Lung (tissue), 12 donors: ENCODE results near the gene PRDM15. TPM values are rescaled to one million over a fixed set of nuclear protein-coding genes. Genes with fewer than 3 reads are reported as not detected.

ENCODE experiments used
- ATAC-seq: fragments of 200-7000 bp; cut with Tn5 transposase; one replicate; pipeline ENCODE4 v1.9.1; 2020; ENCODE audit warnings: moderate number of reproducible peaks; ENCODE audit not compliant: insufficient read depth, low FRiP score
- DNase-seq, 3 donors: peaks; one replicate each; pipeline ENCODE4 v3.0.0-alpha.2; 2013 to 2017
- H3K27ac ChIP-seq, 2 donors: one replicate each; pipeline ENCODE4 v1.5.1; 2013; ENCODE audit warnings: mild to moderate bottlenecking in 2 of 2, moderate library complexity in 2 of 2, control low read depth in 1 of 2, inconsistent platforms in 1 of 2, low read depth in 1 of 2, low read length in 1 of 2
- H3K27me3 ChIP-seq, 3 donors: one replicate each; pipeline ENCODE4 v1.5.1; 2013; ENCODE audit warnings: low read length in 2 of 3; ENCODE audit not compliant: control insufficient read depth in 3 of 3, insufficient read depth in 3 of 3
- H3K36me3 ChIP-seq, 4 donors: one replicate each; pipeline ENCODE4 v1.5.1; 2013; ENCODE audit warnings: low read length in 4 of 4, mild to moderate bottlenecking in 1 of 4, moderate library complexity in 1 of 4; ENCODE audit not compliant: control insufficient read depth in 4 of 4, insufficient read depth in 4 of 4
- H3K4me1 ChIP-seq, 5 donors: one replicate each; pipeline ENCODE4 v1.5.1; 2013; ENCODE audit warnings: low read length in 5 of 5, mild to moderate bottlenecking in 2 of 5, moderate library complexity in 1 of 5; ENCODE audit not compliant: control insufficient read depth in 5 of 5, insufficient read depth in 5 of 5
- H3K4me3 ChIP-seq: one replicate; pipeline ENCODE4 v1.5.1; 2013; ENCODE audit warnings: mild to moderate bottlenecking, control low read depth, moderate library complexity
- H3K9ac ChIP-seq, 2 donors: one replicate each; pipeline ENCODE4 v1.5.1; 2013; ENCODE audit warnings: low read length in 2 of 2, control low read depth in 1 of 2; ENCODE audit not compliant: insufficient read depth in 1 of 2
- H3K9me3 ChIP-seq, 4 donors: one replicate each; pipeline ENCODE4 v1.5.1; 2013; ENCODE audit warnings: low read length in 3 of 4, mild to moderate bottlenecking in 1 of 4, moderate library complexity in 1 of 4; ENCODE audit not compliant: control insufficient read depth in 4 of 4, insufficient read depth in 3 of 4
- WGBS, 2 donors: extraction: QIAGEN DNeasy Blood & Tissue Kit; methylation state at CpG; one replicate each; pipeline ENCODE4 v1.1.7; 2013; 5-methylcytosine and 5-hydroxymethylcytosine counted together
- polyA plus RNA-seq, 2 donors: library from polyadenylated mRNA; stranded (reverse); fragments of 200-250 nt; gene quantifications; one replicate each; pipeline ENCODE4 v1.2.1, GENCODE V29; 2013
- total RNA-seq, 2 donors: library from RNA; depleted of rRNA in 1 of 2; stranded (reverse); fragments of >200 nt in 1 of 2; gene quantifications; one replicate each; pipeline ENCODE4 v1.2.1, GENCODE V29; 2014 to 2021
- TF ChIP-seq, protein P1 (sequence below): IDR thresholded peaks from 2 replicates; pipeline ENCODE4 v1.5.1; 2012; ENCODE audit warnings: mild to moderate bottlenecking; ENCODE audit errors: control extremely low read depth, extremely low read depth
- donor health status: control.
- donor health status: control.
- donor health status: Bipolar disorder and iron deficiency.
- donor health status: healthy.
- donor health status: DM: yes; HTN: yes; CAD: no.

PRDM15 gene
- total and polyA plus RNA-seq, 4 donors: 2.4 to 7.2 (median 4.1) TPM

DNA sequence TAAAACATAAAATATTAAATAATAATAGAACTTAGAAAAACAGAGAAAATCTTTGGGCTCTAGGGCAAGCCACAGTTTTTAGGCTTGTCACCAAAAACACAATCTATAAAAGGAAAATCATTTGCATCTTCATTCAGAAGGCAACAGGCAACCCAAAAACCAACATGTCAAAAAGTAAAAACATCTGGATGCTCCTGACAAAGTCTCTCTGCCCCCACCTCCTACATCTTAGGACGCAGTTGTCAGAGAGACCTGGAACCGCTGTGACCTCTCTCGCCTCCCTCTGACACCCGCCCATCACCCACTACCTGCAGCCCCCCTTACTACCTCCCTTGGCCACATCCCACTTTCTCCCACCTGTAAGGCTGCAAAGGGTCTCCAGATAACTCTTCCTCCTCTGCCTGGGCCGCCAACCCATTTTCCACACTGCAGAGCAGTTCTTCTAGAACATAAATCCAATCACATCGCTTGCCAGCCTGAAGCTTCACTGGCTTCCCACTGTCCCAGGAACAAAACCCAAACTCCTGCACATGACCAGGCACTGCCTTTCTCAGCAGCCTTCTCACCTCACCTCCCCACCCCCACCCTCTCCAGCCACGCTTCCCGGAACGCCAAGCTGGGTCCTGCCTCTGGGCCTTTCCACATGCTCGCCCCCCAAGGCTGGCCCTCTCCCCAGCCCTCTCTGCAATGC lies 14.7 kb downstream of the PRDM15 start:
- H3K27ac ChIP-seq: no peak overlapping the region

DNA sequence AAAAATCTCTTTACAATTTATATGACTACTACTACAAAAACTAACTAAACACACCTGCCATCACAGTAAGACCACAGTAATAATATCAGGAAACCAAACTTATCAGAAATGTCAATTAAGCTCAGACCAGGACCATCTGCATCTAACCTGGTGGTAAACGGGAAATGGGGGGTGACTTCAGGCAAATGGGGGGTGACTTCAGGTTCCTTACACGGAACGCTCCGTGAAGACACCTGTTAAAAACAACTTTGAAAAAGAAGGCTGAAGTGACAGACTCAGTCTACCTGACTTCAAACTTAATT lies 15.8 kb downstream of the PRDM15 start:
- peaks cover 0 to 8% (median 0%) of the 10 kb centered on the region in 4 donors for H3K36me3 ChIP-seq
- 84 to 90% methylated on average over 4 of the region's 4 CpGs for WGBS, 2 donors
- no peaks in the 10 kb centered on the region for H3K27me3 ChIP-seq
- TF ChIP-seq, protein P1, sequence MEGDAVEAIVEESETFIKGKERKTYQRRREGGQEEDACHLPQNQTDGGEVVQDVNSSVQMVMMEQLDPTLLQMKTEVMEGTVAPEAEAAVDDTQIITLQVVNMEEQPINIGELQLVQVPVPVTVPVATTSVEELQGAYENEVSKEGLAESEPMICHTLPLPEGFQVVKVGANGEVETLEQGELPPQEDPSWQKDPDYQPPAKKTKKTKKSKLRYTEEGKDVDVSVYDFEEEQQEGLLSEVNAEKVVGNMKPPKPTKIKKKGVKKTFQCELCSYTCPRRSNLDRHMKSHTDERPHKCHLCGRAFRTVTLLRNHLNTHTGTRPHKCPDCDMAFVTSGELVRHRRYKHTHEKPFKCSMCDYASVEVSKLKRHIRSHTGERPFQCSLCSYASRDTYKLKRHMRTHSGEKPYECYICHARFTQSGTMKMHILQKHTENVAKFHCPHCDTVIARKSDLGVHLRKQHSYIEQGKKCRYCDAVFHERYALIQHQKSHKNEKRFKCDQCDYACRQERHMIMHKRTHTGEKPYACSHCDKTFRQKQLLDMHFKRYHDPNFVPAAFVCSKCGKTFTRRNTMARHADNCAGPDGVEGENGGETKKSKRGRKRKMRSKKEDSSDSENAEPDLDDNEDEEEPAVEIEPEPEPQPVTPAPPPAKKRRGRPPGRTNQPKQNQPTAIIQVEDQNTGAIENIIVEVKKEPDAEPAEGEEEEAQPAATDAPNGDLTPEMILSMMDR: no peak
- H3K9me3 ChIP-seq: no peaks in the 10 kb centered on the region
- no peak overlapping the region for H3K27ac ChIP-seq
- no peak for ATAC-seq
- no peak overlapping the region for H3K4me3 ChIP-seq
- DNase-seq: no peak
- no peaks in the 10 kb centered on the region for H3K4me1 ChIP-seq
- no peak overlapping the region for H3K9ac ChIP-seq

More for the DNA sequence above, 14.7 kb downstream of the PRDM15 start:
- Histone ChIP-seq H3K4me1 (no peaks in the 10 kb centered on the region), H3K36me3 (no peaks in the 10 kb centered on the region), H3K4me3 (no peak overlapping the region), H3K27me3 (no peaks in the 10 kb centered on the region), H3K9me3 (no peaks in the 10 kb centered on the region), H3K9ac (no peak overlapping the region)
- TF ChIP-seq, protein P1: no peak
- WGBS, 2 donors: 95 to 97% methylated on average over 10 of the region's 10 CpGs
- no peak for ATAC-seq
- no peak for DNase-seq

DNA sequence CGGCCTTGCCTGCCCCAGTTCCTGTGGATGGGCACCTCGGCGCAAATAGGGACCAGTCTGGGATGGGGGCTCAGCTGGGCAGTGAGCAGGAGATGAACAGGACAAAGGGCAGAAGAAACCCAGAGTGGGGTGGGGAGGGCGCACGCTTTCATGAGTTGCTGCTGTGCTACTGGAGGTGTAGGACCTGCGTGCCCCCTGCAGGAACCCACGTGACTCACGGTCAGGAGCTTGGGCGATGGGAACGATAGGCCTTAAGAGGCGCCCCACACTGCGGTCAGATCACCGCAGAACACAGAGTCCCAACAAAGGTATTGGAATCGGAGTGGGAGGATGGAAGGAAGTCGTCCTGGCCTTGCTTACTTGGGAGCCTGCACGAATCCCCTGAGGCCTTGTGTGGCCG lies 17.2 kb downstream of the PRDM15 start:
- Histone ChIP-seq H3K9me3 (no peaks in the 10 kb centered on the region), H3K27ac (no peak overlapping the region), H3K36me3 (peaks cover 0 to 11% (median 0%) of the 10 kb centered on the region in 4 donors), H3K9ac (no peak overlapping the region), H3K4me3 (no peak overlapping the region), H3K4me1 (no peaks in the 10 kb centered on the region), H3K27me3 (no peaks in the 10 kb centered on the region)
- no peak for DNase-seq
- ATAC-seq: no peak
- TF ChIP-seq, protein P1: no peak
- WGBS, 2 donors: 95 to 96% methylated on average over 17 of the region's 17 CpGs

DNA sequence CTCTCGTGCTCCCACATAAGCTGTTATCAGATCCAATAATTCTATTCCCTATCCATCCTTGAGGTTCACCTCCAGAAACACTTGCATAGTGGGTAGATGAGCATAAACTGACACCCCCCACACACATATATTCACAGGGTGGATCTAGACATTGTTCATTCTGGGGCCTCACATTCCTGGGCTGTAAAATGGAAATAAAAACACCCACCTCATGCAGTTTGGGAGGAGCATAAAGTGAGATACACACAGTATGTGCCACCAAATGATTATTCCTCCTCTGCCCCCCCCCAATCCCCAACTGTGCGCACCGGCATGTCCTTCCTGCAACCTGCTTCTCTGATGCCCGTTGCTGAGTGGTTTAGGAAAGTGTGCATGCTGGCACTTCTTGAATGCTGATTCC lies 17.9 kb downstream of the PRDM15 start:
- 91 to 95% methylated on average over 4 of the region's 4 CpGs for WGBS, 2 donors
- Histone ChIP-seq H3K9ac (no peak overlapping the region), H3K4me1 (no peaks in the 10 kb centered on the region), H3K27me3 (no peaks in the 10 kb centered on the region), H3K27ac (no peak overlapping the region), H3K9me3 (no peaks in the 10 kb centered on the region), H3K36me3 (peaks cover 3 to 15% (median 4%) of the 10 kb centered on the region in 4 donors), H3K4me3 (no peak overlapping the region)
- ATAC-seq (no peak), DNase-seq (no peak)
- TF ChIP-seq, protein P1: no peak
